Loucy (cell line): ENCODE data around the gene FKBP8.

Experiments
- H2AFZ ChIP-seq: fragments of 200-600 bp; sonication (generic); 2 replicates; pipeline ENCODE4 v1.6.0; 2016; ENCODE audit warnings: antibody characterized with exemption, mild to moderate bottlenecking, low read length, moderate library complexity
- H3F3A ChIP-seq: fragments of 200-600 bp; 2 replicates; pipeline ENCODE4 v1.6.0; 2016; ENCODE audit warnings: antibody characterized with exemption, low read depth, mild to moderate bottlenecking
- H3K27me3 ChIP-seq: fragments of 200-600 bp; sonication (generic); 2 replicates; pipeline ENCODE4 v1.6.1; 2014; ENCODE audit warnings: low read length, mild to moderate bottlenecking; ENCODE audit not compliant: insufficient read depth, poor library complexity, severe bottlenecking
- H3K36me3 ChIP-seq: fragments of 200-600 bp; sonication (generic); 2 replicates; pipeline ENCODE4 v1.6.1; 2016; ENCODE audit warnings: low read length; ENCODE audit not compliant: insufficient read depth
- H3K4me1 ChIP-seq: fragments of 200-600 bp; sonication (generic); 2 replicates; pipeline ENCODE4 v1.5.1; 2014; ENCODE audit warnings: low read length, mild to moderate bottlenecking; ENCODE audit not compliant: insufficient read depth, poor library complexity, severe bottlenecking
- H3K4me2 ChIP-seq: fragments of 200-600 bp; sonication (generic); 2 replicates; pipeline ENCODE4 v1.6.0; 2014; ENCODE audit warnings: antibody characterized with exemption, low read length, low read depth, mild to moderate bottlenecking; ENCODE audit not compliant: poor library complexity, severe bottlenecking
- H3K4me3 ChIP-seq: fragments of 200-600 bp; sonication (generic); 2 replicates; pipeline ENCODE4 v1.5.1; 2014; ENCODE audit warnings: low read length, mild to moderate bottlenecking, mixed read lengths; ENCODE audit not compliant: poor library complexity, severe bottlenecking
- H3K79me2 ChIP-seq: fragments of 200-600 bp; sonication (generic); 2 replicates; pipeline ENCODE4 v1.6.1; 2014; ENCODE audit warnings: low read length; ENCODE audit not compliant: insufficient read depth
- H3K9ac ChIP-seq: fragments of 200-600 bp; sonication (generic); 2 replicates; pipeline ENCODE4 v1.6.0; 2014; ENCODE audit warnings: mild to moderate bottlenecking, low read depth, low read length, moderate library complexity; ENCODE audit not compliant: poor library complexity, severe bottlenecking
- H3K9me2 ChIP-seq: fragments of 200-600 bp; sonication (generic); replicated peaks from 2 replicates; pipeline ENCODE4 v1.6.1; 2016; ENCODE audit warnings: low read depth, low read length, mixed read lengths
- H3K9me3 ChIP-seq: fragments of 200-600 bp; sonication (generic); 2 replicates; pipeline ENCODE4 v1.6.1; 2014; ENCODE audit warnings: mild to moderate bottlenecking, antibody characterized with exemption, low read length, low read depth; ENCODE audit not compliant: insufficient read depth
- H4K20me1 ChIP-seq: fragments of 200-600 bp; sonication (generic); 2 replicates; pipeline ENCODE4 v1.6.0; 2014; ENCODE audit warnings: antibody characterized with exemption, low read length, mild to moderate bottlenecking; ENCODE audit not compliant: insufficient read depth, poor library complexity, severe bottlenecking
- CTCF ChIP-seq: fragments of 200-600 bp; sonication (generic); conservative IDR thresholded peaks from 2 replicates; pipeline ENCODE4 v1.5.1; 2014; ENCODE audit warnings: mild to moderate bottlenecking, antibody characterized with exemption, low read length
- EZH2phosphoT487 ChIP-seq: fragments of 200-600 bp; IDR thresholded peaks from 2 replicates; pipeline ENCODE4 v1.6.1; 2018; ENCODE audit warnings: antibody characterized with exemption, mild to moderate bottlenecking, moderate library complexity, borderline replicate concordance

Gene FKBP8

GRCh38 chr19:18587962-18588610 is 44.7 kb upstream of the FKBP8 start:
- Histone ChIP-seq H3K79me2 (peaks cover 7% of the 10 kb centered on the region), H3K9ac (peak overlapping the region; percentile 76), H3K36me3 (no peaks in the 10 kb centered on the region), H3K9me3 (no peaks in the 10 kb centered on the region), H3F3A (no peaks in the 10 kb centered on the region), H2AFZ (peak overlapping the region; percentile 82), H3K4me3 (peak overlapping the region; percentile 78), H3K9me2 (no peaks in the 10 kb centered on the region), H3K27me3 (no peaks in the 10 kb centered on the region), H3K4me2 (peak overlapping the region; percentile 87), H3K4me1 (peaks cover 13% of the 10 kb centered on the region), H4K20me1 (peaks cover 4% of the 10 kb centered on the region)
- TF ChIP-seq CTCF, result no peak

- Histone ChIP-seq H3K4me3 (peak overlapping the region; percentile 78), H2AFZ (no peak overlapping the region)
- TF ChIP-seq EZH2phosphoT487, result no peak
These were observed 44.2 kb upstream of the FKBP8 start for GRCh38 chr19:18587561-18587960.

GRCh38 chr19:18586306-18586705 is 42.9 kb upstream of the FKBP8 start:
- no peaks in the 10 kb centered on the region for H3F3A ChIP-seq
- H3K9me2 ChIP-seq, result no peaks in the 10 kb centered on the region
- H4K20me1 ChIP-seq, result peaks cover 4% of the 10 kb centered on the region
- no peak overlapping the region for H3K4me2 ChIP-seq
- peaks cover 13% of the 10 kb centered on the region for H3K4me1 ChIP-seq
- H2AFZ ChIP-seq, result no peak overlapping the region
- peaks cover 7% of the 10 kb centered on the region for H3K79me2 ChIP-seq
- no peaks in the 10 kb centered on the region for H3K36me3 ChIP-seq
- TF ChIP-seq CTCF (0 out of 2 replicates have a peak, but pooled peaks have one; percentile 13), EZH2phosphoT487 (no peak)
- no peaks in the 10 kb centered on the region for H3K9me3 ChIP-seq
- no peaks in the 10 kb centered on the region for H3K27me3 ChIP-seq
- H3K9ac ChIP-seq, result no peak overlapping the region
- H3K4me3 ChIP-seq, result no peak overlapping the region

More at GRCh38 chr19:18587561-18587960, 44.2 kb upstream of the FKBP8 start:
- peaks cover 4% of the 10 kb centered on the region for H4K20me1 ChIP-seq
- no peaks in the 10 kb centered on the region for H3K9me2 ChIP-seq
- no peaks in the 10 kb centered on the region for H3K27me3 ChIP-seq
- H3K9ac ChIP-seq, result peak overlapping the region; percentile 76
- H3K4me2 ChIP-seq, result peak overlapping the region; percentile 87
- H3K79me2 ChIP-seq, result peaks cover 7% of the 10 kb centered on the region
- no peaks in the 10 kb centered on the region for H3F3A ChIP-seq
- H3K9me3 ChIP-seq, result no peaks in the 10 kb centered on the region
- no peaks in the 10 kb centered on the region for H3K36me3 ChIP-seq
- peaks cover 13% of the 10 kb centered on the region for H3K4me1 ChIP-seq

GRCh38 chr19:18580311-18580710 is 36.9 kb upstream of the FKBP8 start:
- Histone ChIP-seq H3K4me1 (no peaks in the 10 kb centered on the region), H3K79me2 (peaks cover under 1% of the 10 kb centered on the region; the same call in 1 of the 2 replicates), H4K20me1 (no peaks in the 10 kb centered on the region), H3K4me3 (no peak overlapping the region), H3F3A (no peaks in the 10 kb centered on the region), H3K27me3 (no peaks in the 10 kb centered on the region), H3K36me3 (peaks cover 7% of the 10 kb centered on the region; the same call in 1 of the 2 replicates), H3K9me3 (no peaks in the 10 kb centered on the region), H3K4me2 (no peak overlapping the region), H3K9me2 (no peaks in the 10 kb centered on the region), H2AFZ (no peak overlapping the region), H3K9ac (no peak overlapping the region)
- TF ChIP-seq CTCF (no peak), EZH2phosphoT487 (no peak)
